NCI-H2081 (cell line): ENCODE measurements around the gene CRCP.
"Not testable (repeated sequence)": the region's sequence is repeated elsewhere in the genome, so short reads cannot be mapped to it uniquely, and the experiment has no call there.

ENCODE experiments used
- DNase-seq, 2 experiments: peaks; one replicate each; lab custom pipeline; 2025; lab: John Stamatoyannopoulos, UW

CRCP gene

GRCh38 chr7:66156035-66156434, 41.4 kb downstream of the CRCP start:
- not testable (repeated sequence) for DNase-seq

GRCh38 chr7:66157060-66157459, 42.4 kb downstream of the CRCP start:
- no peak for DNase-seq

- DNase-seq, result no peak
Measured at GRCh38 chr7:66162622-66163021, 48.0 kb downstream of the CRCP start.

- DNase-seq, result no peak
Measured at GRCh38 chr7:66163186-66163610, 48.6 kb downstream of the CRCP start.

DNA sequence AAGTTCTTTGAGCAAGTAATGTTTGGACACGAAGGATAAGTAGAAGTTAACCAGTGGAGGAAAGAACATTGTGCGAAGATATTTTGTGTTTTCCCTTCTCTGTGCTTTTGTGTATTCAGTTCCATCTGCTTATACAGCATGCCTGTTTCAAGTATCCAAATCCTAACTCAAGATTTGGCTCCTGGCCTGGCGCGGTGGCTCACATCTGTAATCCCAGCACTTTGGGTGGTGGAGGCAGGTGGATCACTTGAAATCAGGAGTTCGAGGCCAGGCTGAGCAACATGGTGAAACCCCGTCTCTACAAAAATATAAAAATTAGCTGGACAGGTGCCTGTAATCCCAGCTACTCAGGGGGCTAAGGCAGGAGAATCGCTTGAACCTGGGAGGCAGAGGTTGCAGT, 49.7 kb downstream of the CRCP start:
- DNase-seq, result no peak

DNA sequence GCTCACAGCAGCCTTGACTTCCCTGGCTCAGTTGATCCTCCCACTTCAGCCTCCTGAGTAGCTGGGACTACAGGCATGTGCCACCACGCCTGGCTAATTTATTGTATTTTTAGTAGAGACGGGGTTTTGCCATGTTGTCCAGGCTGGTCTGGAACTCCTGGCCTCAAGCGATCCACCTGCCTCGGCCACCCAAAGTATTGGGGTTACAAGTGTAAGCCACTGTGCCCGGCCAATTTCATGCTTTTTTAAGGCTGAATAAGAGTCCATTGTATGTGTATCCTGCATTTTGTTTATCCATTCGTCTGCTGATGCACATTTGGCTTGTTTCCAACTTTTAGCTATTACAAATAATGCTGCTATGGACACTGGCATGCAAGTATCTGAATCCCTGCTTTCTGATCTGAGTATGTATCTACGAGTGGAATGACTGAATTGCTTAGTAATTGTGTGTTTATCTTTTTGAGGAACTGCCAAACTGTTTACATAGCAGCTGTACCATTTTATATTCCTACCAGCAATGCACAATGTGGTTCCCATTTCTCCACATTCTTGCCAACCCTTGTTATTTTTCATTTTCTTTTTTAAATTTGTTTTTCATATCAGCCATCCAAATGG, 53.2 kb downstream of the CRCP start:
- DNase-seq, result peak; percentile 9 to 56

DNA sequence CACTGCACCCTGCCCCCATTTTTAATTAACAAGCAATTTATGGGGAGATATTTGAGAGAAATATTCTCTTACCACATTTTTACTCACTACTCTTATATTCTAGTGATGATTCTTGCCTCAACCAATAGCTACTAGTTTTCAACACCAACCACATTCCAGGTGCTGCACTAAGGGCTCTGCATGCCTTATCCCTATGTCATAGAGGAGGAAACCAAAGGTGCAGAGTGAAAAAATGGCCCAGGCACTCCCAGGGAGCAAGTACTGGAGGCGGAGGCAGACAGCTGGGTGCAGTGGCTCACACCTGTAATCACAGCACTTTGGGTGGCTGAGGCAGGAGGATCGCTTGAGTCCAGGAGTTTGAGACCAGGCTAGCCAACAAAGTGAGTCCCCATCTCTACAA, 55.0 kb downstream of the CRCP start:
- DNase-seq, result no peak

DNA sequence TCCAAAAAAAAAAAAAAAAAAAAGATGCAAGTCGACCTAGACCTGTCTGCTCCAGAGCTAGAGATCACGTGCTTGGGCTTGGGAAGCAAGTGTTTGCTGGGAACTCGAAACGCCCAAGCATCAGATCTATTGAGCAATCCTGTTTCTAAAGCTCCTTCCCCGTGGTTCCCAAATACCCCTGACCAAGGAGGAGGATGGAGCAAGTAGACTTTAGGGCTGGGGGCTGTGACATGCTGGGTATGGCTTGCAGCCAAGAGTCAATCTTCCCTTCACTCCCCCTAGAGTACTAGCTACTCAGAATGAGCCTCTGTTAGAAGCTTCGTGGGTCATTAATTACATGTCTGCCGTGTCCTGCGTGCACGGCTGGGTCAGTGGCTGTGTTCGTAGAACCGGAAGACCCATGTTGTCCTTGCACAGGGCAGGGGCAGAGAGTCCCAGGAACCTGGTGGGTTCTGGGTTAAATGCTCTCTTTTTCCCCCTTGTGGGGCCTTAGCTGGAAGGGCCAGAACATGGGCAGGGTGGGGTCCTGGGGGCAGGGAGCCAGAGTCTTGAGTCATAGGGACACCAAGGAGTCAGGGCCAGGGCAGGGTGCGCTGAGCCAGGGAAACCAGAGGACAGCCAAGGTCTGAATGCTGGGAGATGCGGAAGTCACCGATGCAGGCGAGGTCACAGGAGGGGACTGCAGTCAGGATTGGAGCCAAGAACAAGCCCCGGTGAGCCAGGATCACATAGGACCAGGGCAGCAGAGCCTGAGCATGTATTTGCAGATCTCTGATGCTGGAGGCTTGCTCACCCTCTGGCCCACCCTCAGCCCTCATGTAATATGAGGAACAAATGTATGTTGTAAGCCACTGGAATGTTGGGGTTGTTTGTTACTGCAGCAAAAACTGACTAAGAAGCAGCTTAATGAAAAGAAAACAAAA, 55.9 kb downstream of the CRCP start:
- no peak for DNase-seq

DNA sequence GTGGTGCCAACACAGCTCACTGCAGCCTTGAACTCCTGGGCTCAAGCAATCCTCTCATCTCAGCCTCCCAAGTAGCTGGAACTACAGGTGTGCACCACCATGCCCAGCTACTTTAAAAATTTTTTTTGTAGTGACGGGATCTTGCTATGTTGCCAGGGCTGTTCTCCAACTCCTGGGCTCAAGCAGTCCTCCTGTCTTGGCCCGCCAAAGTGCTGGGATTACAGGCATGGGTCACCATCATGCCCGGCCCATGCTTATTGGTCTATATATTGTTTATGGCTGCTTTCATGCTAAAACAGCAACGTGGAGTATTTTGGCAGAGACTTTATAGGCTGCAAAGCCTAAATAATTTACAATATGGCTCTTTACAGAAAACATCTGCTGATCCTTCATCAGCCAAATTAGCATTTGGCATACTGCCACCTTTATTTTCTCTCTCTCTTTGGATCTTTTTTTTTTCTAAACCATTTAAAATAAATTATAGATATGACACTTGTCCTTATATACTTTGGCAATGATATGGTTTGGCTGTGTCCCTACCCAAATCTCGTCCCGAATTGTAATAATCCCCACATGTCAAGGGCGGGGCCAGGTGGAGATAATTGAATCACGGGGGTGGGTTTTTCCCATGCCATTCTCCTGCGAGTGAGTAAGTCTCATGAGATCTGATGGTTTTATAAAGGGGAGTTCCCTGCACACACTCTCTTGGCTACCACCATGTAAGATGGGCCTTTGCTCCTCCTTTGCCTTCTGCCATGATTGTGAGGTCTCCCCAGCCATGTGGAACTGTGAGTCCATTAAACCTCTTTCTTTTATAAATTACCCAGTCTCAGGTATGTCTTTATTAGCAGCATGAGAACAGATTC, 58.1 kb downstream of the CRCP start:
- not testable (repeated sequence) for DNase-seq

- DNase-seq, result no peak
Measured at GRCh38 chr7:66173856-66174255, 59.2 kb downstream of the CRCP start.

GRCh38 chr7:66175006-66175405, 60.4 kb downstream of the CRCP start:
- not testable (repeated sequence) for DNase-seq

DNA sequence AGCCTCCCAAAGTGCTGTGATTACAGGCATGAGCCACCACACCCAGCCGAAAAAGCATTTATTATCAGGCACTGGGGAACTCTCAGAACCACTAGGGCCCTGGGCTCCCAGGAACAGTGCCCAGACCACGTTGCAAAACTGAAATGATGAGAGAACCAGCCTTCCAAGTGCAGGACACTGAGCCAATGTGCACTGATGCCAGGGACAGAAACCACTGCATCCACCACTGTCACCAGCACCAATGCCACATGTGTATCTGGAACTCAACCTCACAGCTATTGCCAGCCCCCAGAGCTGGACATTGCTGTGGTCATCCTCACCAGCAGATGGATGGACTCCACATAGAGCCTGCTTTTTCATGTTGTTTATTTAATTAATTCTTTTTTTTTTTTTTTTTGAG, 62.3 kb downstream of the CRCP start:
- no peak for DNase-seq

DNA sequence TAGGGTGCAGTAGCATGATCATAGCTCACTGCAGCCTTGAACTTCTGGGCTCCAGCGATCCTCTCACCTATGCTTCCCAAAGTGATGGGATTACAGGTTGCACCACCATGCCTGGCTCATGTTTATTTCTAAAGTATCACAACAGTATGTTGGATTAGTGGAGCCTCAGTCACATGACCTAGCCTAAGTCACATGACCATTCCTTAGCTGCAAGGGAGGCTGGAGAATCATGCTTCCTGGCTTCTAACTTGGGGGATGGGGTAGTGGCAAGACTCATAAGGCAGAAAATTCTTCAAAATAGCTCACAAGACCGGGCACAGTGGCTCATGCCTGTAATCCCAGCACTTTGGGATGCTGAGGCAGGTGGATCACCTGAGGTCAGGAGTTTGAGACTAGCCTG, 63.6 kb downstream of the CRCP start:
- DNase-seq, result no peak

GRCh38 chr7:66181329-66181728, 66.7 kb downstream of the CRCP start:
- DNase-seq, result no peak

GRCh38 chr7:66181845-66182244, 67.2 kb downstream of the CRCP start:
- DNase-seq, result no peak

DNA sequence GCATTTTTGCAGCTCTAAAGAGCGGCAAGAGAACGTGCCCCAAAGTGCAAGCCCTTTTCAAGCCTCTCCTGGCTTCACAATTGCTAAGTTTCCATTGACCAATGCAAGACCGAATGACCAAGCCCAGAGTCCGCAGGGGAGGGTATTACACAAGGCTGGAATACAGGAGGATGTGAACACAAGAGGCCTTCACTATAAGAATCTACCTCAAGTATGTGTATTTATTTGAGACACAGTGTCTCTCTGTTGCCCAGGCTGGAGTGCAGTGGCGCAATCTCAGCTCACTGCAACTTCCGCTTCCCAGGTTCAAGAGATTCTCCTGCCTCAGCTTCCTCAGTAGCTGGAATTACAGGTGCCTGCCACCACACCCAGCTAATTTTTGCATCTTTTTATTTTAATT, 68.3 kb downstream of the CRCP start:
- no peak for DNase-seq

DNA sequence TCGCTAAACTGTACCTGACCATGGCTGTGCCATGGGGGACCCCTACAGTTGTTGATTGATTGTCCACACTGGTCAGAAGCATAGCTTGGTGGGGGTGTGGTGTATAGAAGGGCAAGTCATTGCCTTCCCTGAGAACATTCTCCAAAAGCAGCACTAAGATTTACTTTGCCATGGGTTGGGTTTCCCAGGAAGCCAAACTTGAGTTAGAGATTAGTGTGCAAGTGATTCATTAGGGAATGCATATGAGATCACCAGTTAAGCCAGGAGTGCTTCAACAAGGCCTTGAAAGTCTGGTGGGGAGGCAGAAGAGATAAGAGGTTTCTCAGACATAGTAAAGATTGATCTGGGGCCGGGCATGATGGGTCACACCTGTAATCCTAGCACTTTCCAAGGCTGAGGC, 69.1 kb downstream of the CRCP start:
- no peak for DNase-seq

- DNase-seq, result no peak
Measured at GRCh38 chr7:66185680-66186187, 71.1 kb downstream of the CRCP start.

DNA sequence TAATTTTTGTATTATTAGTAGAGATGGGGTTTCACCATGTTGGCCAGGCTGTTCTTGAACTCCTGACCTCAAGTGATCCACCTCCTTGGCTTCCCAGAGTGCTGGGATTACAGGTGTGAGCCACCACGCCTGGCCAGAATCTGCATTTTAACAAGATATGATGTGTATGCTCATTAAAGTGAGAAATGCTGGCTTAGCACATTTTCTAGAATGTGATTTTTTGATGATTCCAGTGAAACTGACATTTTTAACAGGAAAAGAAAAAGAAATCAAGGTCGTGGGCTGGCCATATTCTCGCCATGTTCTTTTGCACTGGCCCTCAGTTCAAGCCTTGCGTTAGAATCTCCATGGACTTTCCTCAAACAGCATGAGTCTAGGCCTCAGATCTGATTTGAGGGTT, 72.3 kb downstream of the CRCP start:
- DNase-seq, result no peak

- DNase-seq, result no peak
Measured at GRCh38 chr7:66187905-66188304, 73.3 kb downstream of the CRCP start.

DNA sequence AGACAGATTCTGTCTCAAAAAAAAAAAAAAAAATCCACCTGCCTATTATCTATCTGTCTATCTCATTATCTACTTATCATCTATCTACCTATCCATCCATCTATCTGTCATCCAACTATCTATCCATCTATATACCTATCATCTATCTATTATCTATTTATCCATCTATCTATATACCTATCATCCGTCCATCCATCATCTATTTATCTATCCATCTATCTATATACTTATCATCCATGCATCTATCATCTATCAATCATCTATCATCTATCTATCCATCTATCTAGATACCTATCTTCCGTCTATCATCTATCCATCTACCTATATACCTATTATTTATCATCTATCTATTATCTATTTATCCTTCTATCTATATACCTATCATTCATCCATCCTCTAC, 74.0 kb downstream of the CRCP start:
- no peak for DNase-seq
